Stimulated activated CD4-positive, alpha-beta T cell treated with anti-CD3 and anti-CD28 coated beads, TNF-alpha, amount 100 ng/mL, for 48 hours (primary cell): ENCODE results near the gene KRTAP1-3.
"Not testable (repeated sequence)": the region's sequence is repeated elsewhere in the genome, so short reads cannot be mapped to it uniquely, and the experiment has no call there.

Experiments used
- DNase-seq, 3 donors: peaks; one replicate each; pipeline ENCODE4 v3.0.0-alpha.2; 2020; ENCODE audit warnings: low read depth in 3 of 3

KRTAP1-3 gene, protein sequence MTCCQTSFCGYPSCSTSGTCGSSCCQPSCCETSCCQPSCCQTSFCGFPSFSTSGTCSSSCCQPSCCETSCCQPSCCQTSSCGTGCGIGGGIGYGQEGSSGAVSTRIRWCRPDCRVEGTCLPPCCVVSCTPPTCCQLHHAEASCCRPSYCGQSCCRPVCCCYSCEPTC

GRCh38 chr17:41034346-41034935 is at the start of gene KRTAP1-3:
KRTAP1-3 (minus strand) TSS chr17:41034874; CDS start chr17:41034821, 53 bp downstream.
- DNase-seq, result not testable (repeated sequence)

GRCh38 chr17:41084100-41084856 is 49.6 kb upstream of the KRTAP1-3 start, which contains the start of gene KRTAP4-7:
KRTAP4-7 (plus strand) TSS chr17:41084150; CDS start chr17:41084207, 57 bp downstream.
- not testable (repeated sequence) for DNase-seq

DNA sequence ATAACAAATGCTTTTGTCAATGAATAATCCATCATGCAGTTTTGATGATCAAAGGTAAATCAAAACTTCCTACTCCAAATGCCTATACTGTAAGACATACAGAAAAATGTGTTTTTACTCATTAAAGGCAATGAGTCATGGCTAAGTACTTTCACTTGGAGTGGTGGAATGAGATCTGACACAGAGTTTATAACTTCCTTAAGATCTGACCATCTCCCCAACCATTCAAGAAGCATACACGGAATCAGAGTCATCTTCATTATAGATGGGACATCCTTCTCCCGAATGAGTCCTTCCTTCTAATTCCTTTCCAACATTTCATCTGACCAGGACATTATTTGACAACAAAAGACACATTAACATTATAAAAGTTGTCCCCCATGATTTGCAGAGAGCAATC is 48.8 kb upstream of the KRTAP1-3 start:
- not testable (repeated sequence) for DNase-seq

DNA sequence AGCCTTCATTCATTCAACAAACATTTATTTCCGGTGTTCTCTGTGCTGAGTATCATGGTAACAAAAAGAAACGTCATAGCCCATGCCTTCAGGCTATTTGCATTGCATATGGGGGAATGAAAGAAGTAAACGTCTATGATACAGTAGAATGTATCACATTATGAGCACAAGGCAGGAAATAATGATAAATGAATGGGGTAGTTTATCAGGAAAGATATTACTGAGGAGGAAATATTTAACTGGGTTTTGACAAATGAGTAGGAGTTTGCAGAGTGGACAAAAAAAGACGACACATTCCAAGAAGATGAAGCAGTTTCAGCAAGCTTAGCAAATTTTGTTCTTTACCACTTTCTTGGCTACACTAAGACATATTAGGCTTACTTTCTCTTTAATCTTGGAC is 48.0 kb upstream of the KRTAP1-3 start:
- DNase-seq, result no peak

GRCh38 chr17:41076788-41077187 is 42.1 kb upstream of the KRTAP1-3 start:
- DNase-seq, result no peak

DNA sequence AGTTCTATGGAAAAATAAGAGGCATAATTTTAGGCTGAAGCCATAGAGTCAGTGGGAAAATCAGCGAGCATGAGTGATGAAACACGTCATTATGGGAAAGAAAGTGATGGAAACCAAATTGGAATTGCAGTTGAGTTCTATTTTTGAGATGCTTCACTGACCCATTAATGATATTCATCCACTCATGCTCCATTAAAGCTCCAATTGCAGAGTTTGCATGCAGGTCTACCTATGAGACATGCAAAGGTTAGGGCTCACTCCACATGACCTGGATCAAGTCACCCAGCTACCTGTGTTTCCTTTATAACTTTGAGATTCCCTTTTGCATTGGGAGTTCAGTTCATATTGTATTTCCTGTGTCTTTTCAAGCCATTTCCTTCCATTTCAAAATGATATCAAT is 39.0 kb upstream of the KRTAP1-3 start:
- DNase-seq, result no peak

GRCh38 chr17:41071606-41072360 is 37.1 kb upstream of the KRTAP1-3 start:
- DNase-seq, result no peak

- DNase-seq, result no peak
These were observed 34.4 kb upstream of the KRTAP1-3 start for GRCh38 chr17:41069031-41069430.

GRCh38 chr17:41067281-41067680 is 32.6 kb upstream of the KRTAP1-3 start:
- DNase-seq, result no peak

DNA sequence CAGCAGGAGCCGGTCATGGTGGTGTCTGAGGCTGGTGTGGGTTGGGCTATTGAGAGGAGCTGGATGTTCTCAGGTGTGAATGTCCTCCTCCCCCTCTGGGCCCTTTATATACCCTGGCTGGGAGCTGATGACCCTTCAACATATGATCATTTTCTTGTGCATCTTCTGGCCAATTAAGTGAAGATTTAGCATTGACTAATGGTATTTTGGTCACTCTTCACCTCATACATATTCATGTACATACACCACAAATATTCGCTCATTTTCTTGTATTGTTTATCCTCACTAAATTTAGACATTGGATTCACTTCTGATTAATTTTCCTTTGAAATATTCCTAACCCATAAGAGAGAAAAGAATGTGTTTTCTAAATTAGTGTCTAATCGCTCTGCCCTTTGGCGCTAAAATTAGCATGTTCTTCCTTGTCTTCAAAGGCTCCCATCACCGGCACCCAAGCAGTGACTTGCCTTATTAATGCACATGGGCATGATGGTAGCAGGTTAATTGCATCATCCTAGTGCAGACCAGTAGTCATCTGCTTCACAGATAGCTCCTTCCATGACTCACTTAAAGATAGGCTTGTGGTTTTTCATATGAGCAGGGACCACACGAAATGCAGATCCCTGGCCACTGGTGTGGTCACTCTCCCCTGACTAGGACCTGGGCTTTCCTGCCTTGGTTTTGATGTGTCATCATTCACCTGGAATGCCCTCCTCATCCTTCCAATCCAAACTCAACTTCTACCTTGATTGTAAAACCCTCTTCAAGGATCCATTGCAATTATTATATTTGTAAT is 31.4 kb upstream of the KRTAP1-3 start, which contains the start of gene KRTAP2-4:
KRTAP2-4 (minus strand) TSS at position 51 of the 796 bp plus-strand sequence; CDS start at position 17, 34 bp downstream.
- no peak for DNase-seq

DNA sequence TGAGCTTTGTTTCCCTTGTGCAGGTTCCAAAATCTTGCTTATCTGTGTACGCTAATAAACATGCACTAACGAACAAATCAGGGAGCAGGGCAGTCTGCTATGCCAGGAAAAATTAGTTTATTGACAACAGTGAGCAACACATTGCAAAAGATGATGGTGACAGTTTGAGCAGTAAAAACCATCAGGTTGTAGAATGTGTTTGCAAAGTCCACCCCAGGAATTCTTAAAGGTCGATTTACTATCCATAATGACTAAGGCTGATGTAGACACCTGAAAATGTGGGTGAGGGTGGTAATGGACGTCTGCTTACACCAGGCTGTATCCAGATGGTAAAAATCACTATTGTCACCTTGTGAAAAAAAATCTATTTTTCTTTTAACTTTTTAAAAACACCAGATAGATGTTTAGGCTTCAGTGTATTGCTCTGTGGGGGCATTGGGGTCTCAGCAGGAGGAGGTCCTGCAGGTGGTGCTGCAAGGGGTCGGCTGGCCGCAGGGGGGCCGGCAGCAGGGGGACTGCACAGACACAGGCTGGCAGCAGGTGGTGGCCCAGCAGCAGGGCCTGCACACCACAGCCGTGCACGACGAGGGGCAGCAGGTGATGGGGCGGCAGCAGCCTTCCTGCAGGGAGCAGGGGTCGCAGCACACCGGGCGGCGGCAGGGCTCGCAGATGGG is 30.5 kb upstream of the KRTAP1-3 start:
- not testable (repeated sequence) for DNase-seq

- no peak for DNase-seq
These were observed 29.6 kb upstream of the KRTAP1-3 start for GRCh38 chr17:41064301-41064700.

DNA sequence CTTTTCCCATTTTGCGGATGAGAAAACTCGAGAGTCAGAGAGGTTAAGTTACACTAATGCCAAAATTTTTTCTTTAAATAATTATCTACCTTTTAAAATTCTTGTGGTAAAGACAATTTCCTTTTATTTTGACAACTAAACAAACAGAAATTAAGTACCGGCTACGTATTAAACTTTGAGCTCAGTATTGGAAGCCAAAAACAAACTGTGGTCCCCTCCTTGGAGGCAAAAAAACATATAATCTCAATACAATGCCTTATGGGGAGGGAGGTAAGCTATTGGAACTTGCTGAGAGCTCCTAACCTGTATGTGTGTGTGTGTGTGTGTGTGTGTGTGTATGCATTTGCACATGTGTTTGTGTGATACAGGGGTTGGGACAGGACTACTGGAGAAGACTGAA is 28.8 kb upstream of the KRTAP1-3 start:
- no peak for DNase-seq

DNA sequence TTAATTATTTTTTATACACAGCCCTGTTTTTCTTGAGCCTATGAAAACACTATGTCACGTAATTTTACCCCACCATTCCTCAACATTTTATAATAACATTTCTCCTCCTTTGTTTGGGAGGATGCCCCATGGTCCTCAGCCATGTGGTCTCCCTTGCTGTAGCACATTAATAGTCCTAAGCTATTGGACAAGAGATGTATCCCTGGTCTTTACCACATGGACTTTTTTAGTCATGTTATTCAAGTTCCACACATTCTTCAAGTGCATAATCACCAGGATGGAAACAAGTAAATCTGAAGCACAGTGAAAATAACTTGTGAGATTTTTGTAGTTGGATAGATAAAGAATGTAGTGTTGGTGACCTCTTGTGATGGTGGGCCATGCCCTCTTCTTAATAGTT is 27.3 kb upstream of the KRTAP1-3 start:
- no peak for DNase-seq

GRCh38 chr17:41060052-41060604 is 25.5 kb upstream of the KRTAP1-3 start, which contains the start of gene KRTAP2-3:
KRTAP2-3 (minus strand) TSS chr17:41060114; CDS start chr17:41060050, 64 bp downstream.
- no peak for DNase-seq

- DNase-seq, result not testable (repeated sequence)
These were observed 24.8 kb upstream of the KRTAP1-3 start for GRCh38 chr17:41059276-41060051.

GRCh38 chr17:41058741-41059140 is 24.1 kb upstream of the KRTAP1-3 start:
- DNase-seq, result no peak

DNA sequence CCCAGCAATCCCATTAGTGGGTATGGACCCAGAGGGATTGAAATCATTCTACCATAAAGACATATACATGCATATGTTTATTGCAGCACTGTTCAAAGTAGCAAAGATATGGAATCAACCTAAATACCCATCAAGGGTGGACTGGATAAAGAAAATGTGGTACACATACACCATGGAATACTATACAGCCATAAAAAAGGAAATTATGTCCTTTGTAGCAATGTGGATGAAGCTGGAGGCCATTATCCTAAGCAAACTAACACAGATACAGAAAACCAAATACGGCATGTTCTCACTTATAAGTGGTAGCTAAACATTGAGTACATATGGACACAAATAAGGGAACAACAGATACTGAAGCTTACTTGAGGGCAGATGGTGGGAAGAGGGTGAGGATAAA is 22.9 kb upstream of the KRTAP1-3 start:
- no peak for DNase-seq

- DNase-seq, result not testable (repeated sequence)
These were observed 20.5 kb upstream of the KRTAP1-3 start, which contains the start of gene KRTAP2-2 for GRCh38 chr17:41055130-41055529. KRTAP2-2 (minus strand) TSS chr17:41055230; CDS start chr17:41055211, 19 bp downstream.
